ENCODE results near the gene EMCN.
A peak's percentile ranks its signal among the peaks of the same experiment; 100 is the strongest.

Gene EMCN

DNA sequence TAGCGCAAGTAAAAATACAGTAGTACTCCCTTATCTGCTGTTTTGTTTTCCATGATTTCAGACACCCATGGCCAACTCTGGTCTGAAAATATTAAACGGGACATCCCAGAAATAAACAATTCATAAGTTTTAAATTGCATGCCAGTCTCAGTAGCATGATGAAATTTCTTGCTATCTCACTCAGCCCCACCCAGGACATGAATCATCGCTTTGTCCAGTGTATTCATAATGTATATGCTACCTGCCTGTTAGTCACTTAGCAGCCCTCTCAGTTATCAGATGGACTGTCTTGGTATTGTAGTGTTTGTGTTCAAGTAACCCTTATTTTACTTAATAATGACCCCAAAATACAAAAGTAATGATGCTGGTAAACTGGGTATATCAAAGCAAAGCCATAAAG is 169.3 kb downstream of the EMCN start:
- TF ChIP-seq, protein P1, sequence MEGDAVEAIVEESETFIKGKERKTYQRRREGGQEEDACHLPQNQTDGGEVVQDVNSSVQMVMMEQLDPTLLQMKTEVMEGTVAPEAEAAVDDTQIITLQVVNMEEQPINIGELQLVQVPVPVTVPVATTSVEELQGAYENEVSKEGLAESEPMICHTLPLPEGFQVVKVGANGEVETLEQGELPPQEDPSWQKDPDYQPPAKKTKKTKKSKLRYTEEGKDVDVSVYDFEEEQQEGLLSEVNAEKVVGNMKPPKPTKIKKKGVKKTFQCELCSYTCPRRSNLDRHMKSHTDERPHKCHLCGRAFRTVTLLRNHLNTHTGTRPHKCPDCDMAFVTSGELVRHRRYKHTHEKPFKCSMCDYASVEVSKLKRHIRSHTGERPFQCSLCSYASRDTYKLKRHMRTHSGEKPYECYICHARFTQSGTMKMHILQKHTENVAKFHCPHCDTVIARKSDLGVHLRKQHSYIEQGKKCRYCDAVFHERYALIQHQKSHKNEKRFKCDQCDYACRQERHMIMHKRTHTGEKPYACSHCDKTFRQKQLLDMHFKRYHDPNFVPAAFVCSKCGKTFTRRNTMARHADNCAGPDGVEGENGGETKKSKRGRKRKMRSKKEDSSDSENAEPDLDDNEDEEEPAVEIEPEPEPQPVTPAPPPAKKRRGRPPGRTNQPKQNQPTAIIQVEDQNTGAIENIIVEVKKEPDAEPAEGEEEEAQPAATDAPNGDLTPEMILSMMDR (conservative IDR thresholded peaks at IDR 0.05; ENCODE audit: low read depth), result no peak
- CTCF ChIA-PET, result no interaction called here
- POLR2A ChIA-PET (ENCODE audit: low non-redundant PET), result no interaction called here
- peak; percentile 62 for DNase-seq (ENCODE audit: low spot score)
- no peak overlapping the region for H3K27ac ChIP-seq

DNA sequence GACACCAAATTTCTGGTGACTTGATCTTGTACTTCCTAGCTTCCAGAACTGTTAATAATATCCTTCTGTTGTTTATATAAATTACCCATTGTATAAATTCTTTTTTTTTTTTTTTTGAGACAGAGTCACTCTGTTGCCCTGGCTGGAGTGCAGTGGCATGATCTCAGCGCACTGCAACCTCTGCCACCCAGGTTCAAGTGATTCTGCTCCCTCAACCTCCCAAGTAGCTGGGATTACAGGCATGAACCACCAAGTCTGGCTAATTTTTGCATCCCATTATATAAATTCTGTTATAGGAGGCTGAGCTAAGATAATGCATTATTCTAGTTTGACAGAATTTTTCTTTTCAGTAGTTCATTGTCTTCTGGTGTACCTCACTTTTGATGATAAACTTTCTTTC is 170.6 kb downstream of the EMCN start:
- no peak overlapping the region for H3K27ac ChIP-seq
- ChIA-PET CTCF (no interaction called here), POLR2A (ENCODE audit: low non-redundant PET) (interaction anchor here (0.6 kb wide), 1 partner anchor 1002 kb away, joined by 3 read pairs; no protein-coding TSS in a partner anchor)
- TF ChIP-seq, protein P1 (conservative IDR thresholded peaks at IDR 0.05; ENCODE audit: low read depth), result no peak
- no peak for DNase-seq (ENCODE audit: low spot score)

DNA sequence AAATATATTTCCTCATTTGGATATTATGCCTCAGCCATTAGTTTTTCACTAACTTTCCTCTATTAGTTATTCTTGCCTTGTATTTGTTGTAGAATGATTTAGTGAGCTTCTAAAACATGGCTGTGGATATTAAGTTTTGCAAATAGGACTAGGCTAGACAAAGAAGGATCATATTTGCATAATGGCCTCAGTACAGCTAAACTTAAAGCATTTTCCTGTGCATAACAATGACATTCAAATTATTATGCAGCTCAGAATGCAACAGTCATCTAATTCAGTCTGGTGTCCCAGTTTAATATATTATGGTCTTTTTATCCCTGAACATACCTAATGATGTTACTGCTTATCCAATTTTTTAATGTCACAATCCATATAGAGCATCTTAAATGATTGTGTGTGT is 172.2 kb downstream of the EMCN start:
- POLR2A ChIA-PET (ENCODE audit: low non-redundant PET), result no interaction called here
- TF ChIP-seq, protein P1 (conservative IDR thresholded peaks at IDR 0.05; ENCODE audit: low read depth), result no peak
- CTCF ChIA-PET, result no interaction called here
- no peak overlapping the region for H3K27ac ChIP-seq
- DNase-seq (ENCODE audit: low spot score), result no peak
